ENCODE data around the gene CAMTA2.

- TF ChIP-seq CTCF (IDR thresholded peaks at IDR 0.05; ENCODE audit: insufficient read depth, low read depth, low read length) (no peak), EZH2 (IDR thresholded peaks at IDR 0.05; ENCODE audit: insufficient read depth, low read length) (no peak)
Observed at GRCh38 chr17:4998732-4999429, 11.4 kb upstream of the CAMTA2 start.
